Measurements from ENCODE around the gene PRAC2. TPM values are rescaled to one million over a fixed set of nuclear protein-coding genes. Genes with fewer than 3 reads are reported as not detected.
"Not testable (repeated sequence)": the region's sequence is repeated elsewhere in the genome, so short reads cannot be mapped to it uniquely, and the experiment has no call there.

PRAC2 gene
- total RNA-seq (2014; rRNA removed; shearing (Covaris generic)), result not detected in 2 replicates

GRCh38 chr17:48722915-48723422, at the start of gene PRAC2:
Gene PRAC2 (plus strand): TSS chr17:48723185. CDS start chr17:48724411, 1,226 bp downstream.
- no peak for DNase-seq (ENCODE audit: low read depth)

GRCh38 chr17:48676963-48677558, 45.9 kb upstream of the PRAC2 start:
- no peak for DNase-seq (ENCODE audit: low read depth)

- DNase-seq (ENCODE audit: low read depth), result peak; percentile 62
Measured at GRCh38 chr17:48678141-48678971, 44.6 kb upstream of the PRAC2 start.

- no peak for DNase-seq (ENCODE audit: low read depth)
Measured at GRCh38 chr17:48679385-48680096, 43.4 kb upstream of the PRAC2 start.

GRCh38 chr17:48681609-48682008, 41.4 kb upstream of the PRAC2 start:
- DNase-seq (ENCODE audit: low read depth), result no peak

DNA sequence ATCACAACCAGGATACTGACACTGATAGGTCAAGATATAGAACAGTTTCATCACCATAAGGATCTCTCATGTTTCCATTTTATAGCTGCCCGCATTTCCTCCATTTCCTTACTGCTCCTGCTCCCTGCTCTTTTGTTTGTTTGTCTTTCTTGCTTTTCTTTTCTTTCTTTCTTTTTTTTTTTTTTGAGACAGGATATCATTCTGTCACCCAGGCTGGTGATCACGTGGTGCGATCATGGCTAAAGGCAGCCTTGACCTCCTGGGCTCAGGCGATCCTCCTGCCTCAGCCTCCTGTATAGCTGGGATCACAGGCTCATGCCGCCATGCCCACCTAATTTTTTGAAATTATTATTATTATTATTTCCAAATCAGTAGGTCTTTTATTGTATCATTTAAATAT, 32.3 kb upstream of the PRAC2 start:
- no peak for DNase-seq (ENCODE audit: low read depth)

DNA sequence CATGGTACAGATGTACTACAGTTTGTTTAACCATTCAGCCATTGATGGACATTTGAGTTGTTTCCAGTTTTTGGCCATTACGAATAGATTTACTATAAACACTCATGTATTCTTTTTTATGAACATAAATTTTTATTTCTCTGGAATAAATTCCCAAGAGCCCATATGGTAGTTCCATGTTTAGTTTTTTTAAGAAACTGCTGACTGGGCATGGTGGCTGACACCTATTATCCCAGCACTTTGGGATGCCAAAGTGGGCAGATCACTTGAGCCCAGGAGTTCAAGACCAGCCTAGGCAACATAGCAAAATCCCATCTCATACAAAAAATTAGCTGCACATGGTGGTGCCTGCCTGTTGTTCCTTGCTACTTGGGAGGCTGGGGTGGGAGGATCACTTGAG, 30.9 kb upstream of the PRAC2 start:
- no peak for DNase-seq (ENCODE audit: low read depth)

DNA sequence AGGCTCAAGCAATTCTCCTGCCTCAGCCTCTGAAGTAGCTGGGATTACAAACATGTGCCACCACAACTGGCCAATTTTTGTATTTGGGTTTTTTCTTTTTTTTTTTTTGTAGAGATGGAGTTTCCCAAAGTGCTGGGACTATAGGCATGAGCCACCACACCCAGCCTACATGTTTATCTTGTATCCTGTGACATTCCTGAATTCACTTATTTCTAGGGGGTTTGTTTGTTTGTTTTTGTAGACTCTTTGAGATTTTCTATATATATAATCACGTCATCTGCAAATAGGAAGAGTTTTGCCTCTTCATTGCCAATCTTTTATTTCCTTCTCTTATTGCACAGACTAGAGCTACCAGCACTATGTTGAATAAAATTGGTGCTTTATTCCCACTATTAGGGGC, 29.8 kb upstream of the PRAC2 start:
- no peak for DNase-seq (ENCODE audit: low read depth)

- no peak for DNase-seq (ENCODE audit: low read depth)
Measured at GRCh38 chr17:48701864-48702532, 21.0 kb upstream of the PRAC2 start.

DNA sequence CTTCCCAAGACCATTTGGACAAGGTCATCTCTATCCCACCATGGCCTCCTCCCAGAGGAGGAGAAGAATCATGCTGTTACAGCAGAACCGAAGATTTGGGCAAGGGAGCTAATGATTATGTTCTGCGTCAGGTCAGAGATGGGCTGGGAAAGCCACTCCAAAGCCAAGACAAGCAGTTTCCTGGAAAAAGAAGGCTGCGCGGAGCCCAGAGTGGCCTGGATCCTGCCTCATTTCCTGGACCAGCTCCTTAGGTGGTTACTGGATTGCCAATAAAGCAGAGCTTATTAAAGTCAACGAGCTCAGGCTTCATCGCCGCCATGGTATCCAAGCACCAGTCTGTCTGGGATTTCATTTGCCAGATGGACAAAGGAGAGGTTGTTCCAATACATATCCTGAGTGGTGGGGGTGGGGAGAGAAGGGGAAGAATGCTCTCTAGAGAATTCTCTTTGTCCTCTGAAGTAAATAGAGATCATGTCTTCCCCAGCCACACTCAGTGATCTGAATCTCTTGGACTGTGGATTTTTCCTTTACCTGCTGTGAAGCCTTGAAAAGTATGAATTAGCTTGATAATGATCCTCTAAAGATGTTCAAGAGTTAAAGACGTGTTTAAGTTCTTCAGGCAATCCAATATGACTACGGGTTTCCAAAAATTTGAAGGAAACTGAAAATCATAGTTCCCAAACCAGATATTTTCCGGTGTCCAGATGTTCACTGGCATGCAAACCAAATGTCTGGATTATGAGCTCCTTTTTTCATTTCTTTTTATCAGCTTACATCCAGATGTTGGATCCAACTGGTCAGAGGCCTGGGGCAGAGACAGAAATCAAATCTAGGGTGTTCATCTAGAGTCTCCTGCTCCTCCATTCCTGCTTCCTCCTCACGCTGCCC, 18.4 kb upstream of the PRAC2 start:
- no peak for DNase-seq (ENCODE audit: low read depth)

DNA sequence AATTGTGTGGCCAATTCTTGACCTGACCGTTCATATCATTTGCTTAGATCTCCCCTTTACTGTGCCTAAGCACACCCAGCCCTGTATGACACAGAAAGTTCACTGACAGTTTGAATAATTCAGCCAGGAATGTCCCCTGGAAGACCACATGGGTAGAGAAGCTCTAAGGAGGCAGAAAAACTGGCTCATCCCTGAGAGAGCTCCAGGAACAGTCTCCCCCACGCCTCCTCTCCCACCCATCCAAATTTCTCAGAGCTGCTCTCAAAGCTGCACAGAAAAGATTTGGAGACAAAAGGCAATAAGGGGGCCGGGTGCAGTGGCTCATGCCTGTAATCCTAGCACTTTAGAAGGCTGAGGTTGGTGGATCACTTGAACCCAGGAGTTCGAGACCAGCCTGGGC, 11.9 kb upstream of the PRAC2 start:
- DNase-seq (ENCODE audit: low read depth), result peak; percentile 93

GRCh38 chr17:48715496-48716399, 7.2 kb upstream of the PRAC2 start:
- DNase-seq (ENCODE audit: low read depth), result no peak

DNA sequence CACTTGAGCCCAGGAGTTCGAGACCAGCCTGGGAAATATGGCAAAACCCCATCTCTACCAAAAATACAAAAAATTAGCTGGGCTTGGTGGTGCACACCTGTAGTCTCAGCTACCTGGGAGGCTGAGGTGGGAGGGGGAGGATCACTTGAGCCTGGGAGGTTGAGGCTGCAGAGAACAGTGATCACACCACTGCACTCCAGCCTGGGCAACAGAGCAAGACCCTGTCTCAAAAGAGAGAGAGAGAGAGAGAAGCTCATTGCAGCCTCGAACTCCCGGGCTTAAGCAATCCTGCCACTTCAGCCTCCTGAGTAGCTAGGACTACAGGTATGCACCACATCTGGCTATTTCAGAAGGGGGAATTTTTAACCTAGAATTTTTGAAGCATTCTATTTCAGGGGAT, 6.4 kb upstream of the PRAC2 start:
- not testable (repeated sequence) for DNase-seq (ENCODE audit: low read depth)

DNA sequence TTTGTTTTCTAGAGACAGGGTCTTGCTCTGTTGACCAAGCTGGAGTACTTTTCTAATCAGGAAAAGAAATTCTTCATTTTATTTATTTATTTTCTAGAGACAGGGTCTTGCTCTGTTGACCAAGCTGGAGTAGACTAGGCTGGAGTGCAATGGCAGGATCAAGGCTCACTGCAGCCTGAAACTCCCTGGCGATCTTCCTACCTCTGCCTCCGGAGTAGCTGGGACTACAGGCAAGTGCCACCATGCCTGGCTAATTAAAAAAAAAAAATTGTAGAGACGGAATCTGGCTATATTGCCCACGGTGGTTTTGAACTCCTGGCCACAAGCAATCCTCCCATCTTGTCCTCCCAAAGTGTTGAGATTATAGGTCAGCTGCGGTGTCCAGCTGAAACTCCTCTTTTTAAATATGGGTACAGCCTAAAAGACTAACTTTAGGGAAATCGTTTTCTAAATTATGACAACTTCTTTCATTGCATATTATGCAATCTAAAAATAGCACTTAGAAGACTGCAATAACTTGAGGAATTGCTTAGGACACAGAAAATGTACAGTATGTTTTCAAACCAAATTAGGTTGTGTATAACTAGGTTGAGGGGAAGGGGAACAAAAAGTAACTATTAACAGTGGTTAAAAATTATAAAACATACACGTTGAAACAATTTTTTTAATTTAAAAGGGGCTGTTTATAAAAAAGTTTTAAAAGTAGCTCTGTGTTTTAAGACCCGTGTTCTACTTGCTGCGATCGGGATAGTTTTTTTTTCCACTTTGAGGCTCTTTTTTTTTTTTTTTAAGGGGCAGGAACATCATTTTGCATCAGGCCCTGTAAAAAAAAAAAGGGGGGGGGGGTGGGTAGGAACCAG, 5.4 kb upstream of the PRAC2 start:
- DNase-seq (ENCODE audit: low read depth), result no peak

GRCh38 chr17:48718227-48718760, 4.7 kb upstream of the PRAC2 start:
- no peak for DNase-seq (ENCODE audit: low read depth)

- no peak for DNase-seq (ENCODE audit: low read depth)
Measured at GRCh38 chr17:48718761-48719641, 4.0 kb upstream of the PRAC2 start.

GRCh38 chr17:48719642-48720265, 3.2 kb upstream of the PRAC2 start:
- no peak for DNase-seq (ENCODE audit: low read depth)
